Osteocyte (in vitro differentiated cells): Measurements from ENCODE around the gene BMAL2. TPM values are rescaled to one million over a fixed set of nuclear protein-coding genes. Genes with fewer than 3 reads are reported as not detected.
A peak's percentile ranks its signal among the peaks of the same experiment; 100 is the strongest.

Experiments used
- DNase-seq: peaks from one replicate; pipeline ENCODE4 v3.0.0; 2021; ENCODE audit warnings: mixed read lengths; ENCODE audit not compliant: unreplicated experiment; ENCODE audit errors: extremely low spot score
- H3K27ac Mint-ChIP-seq: one replicate; pipeline ENCODE4 v1.8.0; 2021; ENCODE audit warnings: mild to moderate bottlenecking, mixed read lengths; ENCODE audit not compliant: unreplicated experiment
- H3K27me3 Mint-ChIP-seq: one replicate; pipeline ENCODE4 v1.8.0; 2021; ENCODE audit warnings: mixed read lengths; ENCODE audit not compliant: unreplicated experiment
- H3K36me3 Mint-ChIP-seq: one replicate; pipeline ENCODE4 v1.8.0; 2021; ENCODE audit warnings: mixed read lengths; ENCODE audit not compliant: unreplicated experiment
- H3K4me1 Mint-ChIP-seq: one replicate; pipeline ENCODE4 v1.8.0; 2021; ENCODE audit warnings: mixed read lengths; ENCODE audit not compliant: unreplicated experiment
- H3K4me3 Mint-ChIP-seq: one replicate; pipeline ENCODE4 v1.8.0; 2021; ENCODE audit warnings: mild to moderate bottlenecking, moderate library complexity, mixed read lengths; ENCODE audit not compliant: unreplicated experiment
- H3K9me3 Mint-ChIP-seq: one replicate; pipeline ENCODE4 v1.8.0; 2021; ENCODE audit warnings: mixed read lengths; ENCODE audit not compliant: unreplicated experiment
- CTCF ChIP-seq: fragments of 200-600 bp; sonication (generic); IDR thresholded peaks from 2 replicates; pipeline ENCODE4 v1.5.0; 2021; ENCODE audit warnings: antibody characterized with exemption, mild to moderate bottlenecking, moderate library complexity
- total RNA-seq: library from RNA; stranded (reverse); gene quantifications from 2 replicates; pipeline ENCODE4 v1.2.1, GENCODE V29; 2021

BMAL2 gene
- total RNA-seq, 1 donor from 2014 or later, result 6.4 TPM

- Mint-ChIP-seq H3K27ac (peak overlapping the region; percentile 1), H3K4me3 (no peak overlapping the region), H3K27me3 (no peaks in the 10 kb centered on the region), H3K4me1 (peaks cover 67% of the 10 kb centered on the region), H3K36me3 (peaks cover 3% of the 10 kb centered on the region), H3K9me3 (no peaks in the 10 kb centered on the region)
- no peak for TF ChIP-seq CTCF
- no peak for DNase-seq
Observed at GRCh38 chr12:27289414-27289813, 43.2 kb upstream of the BMAL2 start.

- H3K27ac Mint-ChIP-seq, result no peak overlapping the region
- peaks cover 62% of the 10 kb centered on the region for H3K4me1 Mint-ChIP-seq
- no peaks in the 10 kb centered on the region for H3K9me3 Mint-ChIP-seq
- TF ChIP-seq CTCF, result no peak
- peaks cover 4% of the 10 kb centered on the region for H3K36me3 Mint-ChIP-seq
- no peaks in the 10 kb centered on the region for H3K27me3 Mint-ChIP-seq
- DNase-seq, result no peak
- H3K4me3 Mint-ChIP-seq, result no peak overlapping the region
Observed at GRCh38 chr12:27290501-27291168, 42.0 kb upstream of the BMAL2 start.

- no peak for DNase-seq
Observed at GRCh38 chr12:27291862-27292261, 40.8 kb upstream of the BMAL2 start.

GRCh38 chr12:27292718-27293117 is 39.9 kb upstream of the BMAL2 start:
- no peaks in the 10 kb centered on the region for H3K9me3 Mint-ChIP-seq
- no peak for TF ChIP-seq CTCF
- DNase-seq, result no peak
- no peaks in the 10 kb centered on the region for H3K27me3 Mint-ChIP-seq
- peak overlapping the region; percentile 80 for H3K27ac Mint-ChIP-seq
- no peak overlapping the region for H3K4me3 Mint-ChIP-seq
- peaks cover 55% of the 10 kb centered on the region for H3K4me1 Mint-ChIP-seq
- H3K36me3 Mint-ChIP-seq, result peaks cover 11% of the 10 kb centered on the region

More at GRCh38 chr12:27291862-27292261, 40.8 kb upstream of the BMAL2 start:
- H3K27ac Mint-ChIP-seq, result peak overlapping the region; percentile 41
- no peaks in the 10 kb centered on the region for H3K27me3 Mint-ChIP-seq
- H3K9me3 Mint-ChIP-seq, result no peaks in the 10 kb centered on the region
- H3K4me3 Mint-ChIP-seq, result no peak overlapping the region
- H3K4me1 Mint-ChIP-seq, result peaks cover 54% of the 10 kb centered on the region
- TF ChIP-seq CTCF, result no peak
- H3K36me3 Mint-ChIP-seq, result peaks cover 10% of the 10 kb centered on the region

GRCh38 chr12:27293463-27293862 is 39.2 kb upstream of the BMAL2 start:
- peaks cover 17% of the 10 kb centered on the region for H3K36me3 Mint-ChIP-seq
- H3K4me1 Mint-ChIP-seq, result peaks cover 62% of the 10 kb centered on the region
- no peak overlapping the region for H3K4me3 Mint-ChIP-seq
- no peaks in the 10 kb centered on the region for H3K27me3 Mint-ChIP-seq
- H3K9me3 Mint-ChIP-seq, result peaks cover 3% of the 10 kb centered on the region
- H3K27ac Mint-ChIP-seq, result peak overlapping the region; percentile 80
- DNase-seq, result no peak
- no peak for TF ChIP-seq CTCF
